ENCODE measurements around the gene POLG2. TPM values are rescaled to one million over a fixed set of nuclear protein-coding genes. Genes with fewer than 3 reads are reported as not detected.
A peak's percentile ranks its signal among the peaks of the same experiment; 100 is the strongest.

POLG2 gene
- total and polyA plus RNA-seq, 4 donors: 3.0 to 8.0 (median 6.6) TPM

GRCh38 chr17:64491994-64492393, 4.9 kb downstream of the POLG2 start (continued):
- no peak for TF ChIP-seq REST (IDR thresholded peaks at IDR 0.05)
- no peak for TF ChIP-seq JUND (IDR thresholded peaks at IDR 0.05)
- TF ChIP-seq CTCF (IDR thresholded peaks at IDR 0.05; ENCODE audit: low read depth, low read length, missing input control): no peak

GRCh38 chr17:64491034-64491860, 5.6 kb downstream of the POLG2 start:
- no peaks in the 10 kb centered on the region for H3K27me3 ChIP-seq (ENCODE audit: control insufficient read depth in 4 of 4, insufficient read depth in 4 of 4, low read length in 3 of 4)
- H3K9ac ChIP-seq (ENCODE audit: low read depth in 1 of 2, low read length in 2 of 2): no peak overlapping the region
- TF ChIP-seq CTCF (IDR thresholded peaks at IDR 0.05; ENCODE audit: low read depth, low read length, missing input control) (peak; percentile 45), EGR1 (IDR thresholded peaks at IDR 0.05; ENCODE audit: low read depth in 2 of 2) (no peak), RAD21 (IDR thresholded peaks at IDR 0.05) (peak; percentile 66 to 76)
- peaks cover 2 to 9% (median 5%) of the 10 kb centered on the region in 4 donors for H3K36me3 ChIP-seq (ENCODE audit: control insufficient read depth in 4 of 4, insufficient read depth in 3 of 4, low read depth in 1 of 4, low read length in 3 of 4)
- DNase-seq (ENCODE audit: low spot score): no peak
- H3K9me3 ChIP-seq (ENCODE audit: control insufficient read depth in 4 of 4, low read length in 3 of 4): no peaks in the 10 kb centered on the region
- no peak overlapping the region for H3K27ac ChIP-seq (ENCODE audit: low read depth in 1 of 2, low read length in 2 of 2)
- WGBS: 91% methylated on average over 13 of the region's 13 CpGs
- no peak overlapping the region for H3K4me3 ChIP-seq (ENCODE audit: low read depth in 1 of 3, low read length in 3 of 3)
- peaks cover 6 to 10% (median 8%) of the 10 kb centered on the region in 4 donors for H3K4me1 ChIP-seq (ENCODE audit: control insufficient read depth in 4 of 4, insufficient read depth in 4 of 4, low read length in 3 of 4)

GRCh38 chr17:64488301-64488700, 8.6 kb downstream of the POLG2 start:
- peaks cover 3 to 16% (median 12%) of the 10 kb centered on the region in 4 donors for H3K36me3 ChIP-seq (ENCODE audit: control insufficient read depth in 4 of 4, insufficient read depth in 3 of 4, low read depth in 1 of 4, low read length in 3 of 4)

More at GRCh38 chr17:64488301-64488700, 8.6 kb downstream of the POLG2 start:
- no peak overlapping the region for H3K9ac ChIP-seq (ENCODE audit: low read depth in 1 of 2, low read length in 2 of 2)
- no peaks in the 10 kb centered on the region for H3K27me3 ChIP-seq (ENCODE audit: control insufficient read depth in 4 of 4, insufficient read depth in 4 of 4, low read length in 3 of 4)
- DNase-seq (ENCODE audit: low spot score): no peak
- no peaks in the 10 kb centered on the region for H3K4me1 ChIP-seq (ENCODE audit: control insufficient read depth in 4 of 4, insufficient read depth in 4 of 4, low read length in 3 of 4)
- no peak overlapping the region for H3K27ac ChIP-seq (ENCODE audit: low read depth in 1 of 2, low read length in 2 of 2)
- TF ChIP-seq TAF1 (conservative IDR thresholded peaks at IDR 0.05) (no peak), SP1 (IDR thresholded peaks at IDR 0.05) (no peak), JUND (IDR thresholded peaks at IDR 0.05) (no peak), EGR1 (IDR thresholded peaks at IDR 0.05; ENCODE audit: low read depth in 2 of 2) (no peak), GABPA (IDR thresholded peaks at IDR 0.05 in 1 of 2, conservative IDR thresholded peaks at IDR 0.05 in 1 of 2) (no peak), REST (IDR thresholded peaks at IDR 0.05) (no peak), ATF3 (IDR thresholded peaks at IDR 0.05) (no peak), HNF4G (IDR thresholded peaks at IDR 0.05) (no peak), NR2F2 (IDR thresholded peaks at IDR 0.05) (no peak), HNF4A (conservative IDR thresholded peaks at IDR 0.05) (no peak)
- H3K9me3 ChIP-seq (ENCODE audit: control insufficient read depth in 4 of 4, low read length in 3 of 4): no peaks in the 10 kb centered on the region
- no peak overlapping the region for H3K4me3 ChIP-seq (ENCODE audit: low read depth in 1 of 3, low read length in 3 of 3)
- WGBS: 98% methylated on average over 2 of the region's 2 CpGs

Measured in liver (tissue), 9 donors.